Neural crest cell (in vitro differentiated cells): ENCODE measurements around the gene SFTPB. TPM values are rescaled to one million over a fixed set of nuclear protein-coding genes. Genes with fewer than 3 reads are reported as not detected.
"Not testable (repeated sequence)": the region's sequence is repeated elsewhere in the genome, so short reads cannot be mapped to it uniquely, and the experiment has no call there.

Experiments
- DNase-seq: peaks from one replicate; pipeline ENCODE4 v3.0.0; 2021; ENCODE audit warnings: low read depth, mixed read lengths, low spot score
- H3K27ac Mint-ChIP-seq: one replicate; pipeline ENCODE4 v1.8.0; 2021; ENCODE audit warnings: mild to moderate bottlenecking, mixed read lengths; ENCODE audit not compliant: unreplicated experiment
- H3K27me3 Mint-ChIP-seq: 2 replicates; pipeline ENCODE4 v1.8.0; 2021; ENCODE audit warnings: low read depth, mild to moderate bottlenecking, mixed read lengths
- H3K36me3 Mint-ChIP-seq: 2 replicates; pipeline ENCODE4 v1.8.0; 2021; ENCODE audit warnings: low read depth, mild to moderate bottlenecking, mixed read lengths
- H3K4me1 Mint-ChIP-seq: 2 replicates; pipeline ENCODE4 v1.8.0; 2021; ENCODE audit warnings: mixed read lengths
- H3K4me3 Mint-ChIP-seq: one replicate; pipeline ENCODE4 v1.8.0; 2021; ENCODE audit warnings: mild to moderate bottlenecking, mixed read lengths
- H3K9me3 Mint-ChIP-seq: 2 replicates; pipeline ENCODE4 v1.8.0; 2021; ENCODE audit warnings: mixed read lengths
- long read RNA-seq: library from polyadenylated mRNA; unstranded; transcript quantifications from one replicate; pipeline ENCODE4 v2.0.0, GENCODE V29; 2020
- total RNA-seq: library from RNA; stranded (reverse); gene quantifications from 2 replicates; pipeline ENCODE4 v1.2.1, GENCODE V29; 2021
- TF ChIP-seq, protein P1 (sequence below): fragments of 200-600 bp; sonication (generic); conservative IDR thresholded peaks from 2 replicates; pipeline ENCODE4 v1.5.0; 2021; ENCODE audit warnings: antibody characterized with exemption, mild to moderate bottlenecking

Gene SFTPB
- total RNA-seq, result not detected in 2 replicates
- long read RNA-seq, result 0 reads

DNA sequence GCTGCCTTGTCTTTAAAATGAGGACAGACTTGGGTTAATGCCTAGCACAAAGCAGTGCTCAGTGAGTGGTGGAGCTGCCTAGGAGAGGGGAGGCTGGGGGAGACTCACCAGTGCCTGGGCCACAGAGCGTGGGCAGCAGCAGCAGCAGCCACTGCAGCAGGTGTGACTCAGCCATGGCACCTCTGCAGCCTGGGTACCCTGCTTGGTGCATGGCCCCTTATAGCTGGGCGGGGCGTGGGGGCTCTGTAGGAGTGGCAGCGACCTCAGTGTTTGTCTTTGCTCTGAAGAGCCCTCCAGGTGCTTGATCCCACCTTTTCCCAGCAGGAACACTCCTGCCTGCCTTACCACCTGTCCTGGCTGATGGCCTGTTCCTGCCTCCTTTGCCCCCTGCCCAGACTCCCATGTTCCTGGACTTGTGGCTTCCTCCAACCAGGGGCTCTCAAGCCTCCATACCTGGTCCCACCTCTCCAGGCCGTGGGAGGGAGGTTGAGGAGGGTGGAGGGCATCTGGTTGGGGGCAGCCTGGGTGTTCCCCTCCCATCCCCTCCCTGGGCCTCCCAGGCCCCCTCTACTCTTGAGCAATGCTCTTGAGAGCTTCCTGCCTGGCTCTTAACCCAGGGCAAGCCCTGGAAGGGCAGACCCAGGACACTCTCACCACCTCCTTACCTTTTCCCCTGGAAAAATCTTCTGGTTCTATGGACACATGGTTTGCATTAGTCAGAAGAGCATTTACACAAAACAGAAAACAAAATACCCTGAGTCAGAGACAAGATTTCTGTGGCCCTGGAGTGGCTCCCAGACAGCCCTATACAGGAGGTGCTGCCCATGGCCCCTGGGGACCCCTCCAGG, at the start of gene SFTPB:
Gene SFTPB (minus strand): TSS at position 191 of the 848 bp plus-strand sequence. CDS start 16 bp downstream, at position 175.
- TF ChIP-seq, protein P1, sequence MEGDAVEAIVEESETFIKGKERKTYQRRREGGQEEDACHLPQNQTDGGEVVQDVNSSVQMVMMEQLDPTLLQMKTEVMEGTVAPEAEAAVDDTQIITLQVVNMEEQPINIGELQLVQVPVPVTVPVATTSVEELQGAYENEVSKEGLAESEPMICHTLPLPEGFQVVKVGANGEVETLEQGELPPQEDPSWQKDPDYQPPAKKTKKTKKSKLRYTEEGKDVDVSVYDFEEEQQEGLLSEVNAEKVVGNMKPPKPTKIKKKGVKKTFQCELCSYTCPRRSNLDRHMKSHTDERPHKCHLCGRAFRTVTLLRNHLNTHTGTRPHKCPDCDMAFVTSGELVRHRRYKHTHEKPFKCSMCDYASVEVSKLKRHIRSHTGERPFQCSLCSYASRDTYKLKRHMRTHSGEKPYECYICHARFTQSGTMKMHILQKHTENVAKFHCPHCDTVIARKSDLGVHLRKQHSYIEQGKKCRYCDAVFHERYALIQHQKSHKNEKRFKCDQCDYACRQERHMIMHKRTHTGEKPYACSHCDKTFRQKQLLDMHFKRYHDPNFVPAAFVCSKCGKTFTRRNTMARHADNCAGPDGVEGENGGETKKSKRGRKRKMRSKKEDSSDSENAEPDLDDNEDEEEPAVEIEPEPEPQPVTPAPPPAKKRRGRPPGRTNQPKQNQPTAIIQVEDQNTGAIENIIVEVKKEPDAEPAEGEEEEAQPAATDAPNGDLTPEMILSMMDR, result no peak
- Mint-ChIP-seq H3K36me3 (no peaks in the 10 kb centered on the region), H3K27me3 (no peaks in the 10 kb centered on the region), H3K9me3 (no peaks in the 10 kb centered on the region), H3K4me1 (no peaks in the 10 kb centered on the region), H3K4me3 (no peak within 1 kb of the TSS), H3K27ac (no peak within 1 kb of the TSS)
- no peak for DNase-seq

GRCh38 chr2:85717308-85718008, 49.5 kb upstream of the SFTPB start:
- Mint-ChIP-seq H3K9me3 (no peaks in the 10 kb centered on the region), H3K36me3 (no peaks in the 10 kb centered on the region), H3K27me3 (no peaks in the 10 kb centered on the region), H3K4me1 (peaks cover 12% of the 10 kb centered on the region), H3K27ac (no peak overlapping the region), H3K4me3 (no peak overlapping the region)
- TF ChIP-seq, protein P1, result no peak
- DNase-seq, result no peak

GRCh38 chr2:85716346-85716914, 48.4 kb upstream of the SFTPB start:
- Mint-ChIP-seq H3K4me3 (no peak overlapping the region), H3K36me3 (no peaks in the 10 kb centered on the region), H3K27me3 (no peaks in the 10 kb centered on the region), H3K9me3 (no peaks in the 10 kb centered on the region), H3K4me1 (peaks cover 12% of the 10 kb centered on the region), H3K27ac (no peak overlapping the region)
- DNase-seq, result no peak
- TF ChIP-seq, protein P1, result no peak

GRCh38 chr2:85714841-85715240, 46.8 kb upstream of the SFTPB start:
- TF ChIP-seq, protein P1, result no peak
- Mint-ChIP-seq H3K36me3 (no peaks in the 10 kb centered on the region), H3K27ac (no peak overlapping the region)

GRCh38 chr2:85714421-85714820, 46.4 kb upstream of the SFTPB start:
- H3K4me1 Mint-ChIP-seq, result peaks cover 12% of the 10 kb centered on the region
- not testable (repeated sequence) for H3K4me3 Mint-ChIP-seq, H3K27me3 Mint-ChIP-seq, H3K9me3 Mint-ChIP-seq, DNase-seq, H3K36me3 Mint-ChIP-seq, H3K27ac Mint-ChIP-seq

More at GRCh38 chr2:85714841-85715240, 46.8 kb upstream of the SFTPB start:
- peaks cover 12% of the 10 kb centered on the region for H3K4me1 Mint-ChIP-seq
- DNase-seq, result no peak
- no peaks in the 10 kb centered on the region for H3K27me3 Mint-ChIP-seq
- H3K9me3 Mint-ChIP-seq, result no peaks in the 10 kb centered on the region
- no peak overlapping the region for H3K4me3 Mint-ChIP-seq
